Measurements from ENCODE around the gene UBE2V1.
"Not testable (repeated sequence)": the region's sequence is repeated elsewhere in the genome, so short reads cannot be mapped to it uniquely, and the experiment has no call there.

UBE2V1 gene

GRCh38 chr20:50112512-50113419, at the start of gene UBE2V1:
UBE2V1 (minus strand) TSS chr20:50113150; CDS start chr20:50113128, 22 bp downstream.
- DNase-seq (ENCODE audit: low read depth) = peak; percentile 87

GRCh38 chr20:50161494-50161893, 48.5 kb upstream of the UBE2V1 start:
- DNase-seq (ENCODE audit: low read depth) = not testable (repeated sequence)

- peak; percentile 62 for DNase-seq (ENCODE audit: low read depth)
These were observed 40.8 kb upstream of the UBE2V1 start, which contains the start of gene PEDS1 for GRCh38 chr20:50153500-50154377. PEDS1 (minus strand) TSS chr20:50153723; CDS start chr20:50153637, 86 bp downstream.

GRCh38 chr20:50153153-50153499, 40.2 kb upstream of the UBE2V1 start:
- no peak for DNase-seq (ENCODE audit: low read depth)

GRCh38 chr20:50152394-50153152, 39.6 kb upstream of the UBE2V1 start:
- DNase-seq (ENCODE audit: low read depth) = no peak

GRCh38 chr20:50151034-50151743, 38.2 kb upstream of the UBE2V1 start:
- no peak for DNase-seq (ENCODE audit: low read depth)

- no peak for DNase-seq (ENCODE audit: low read depth)
These were observed 36.7 kb upstream of the UBE2V1 start for GRCh38 chr20:50149481-50150254.

- DNase-seq (ENCODE audit: low read depth) = peak; percentile 83
These were observed 34.0 kb upstream of the UBE2V1 start for GRCh38 chr20:50146732-50147662.

GRCh38 chr20:50146214-50146613, 33.3 kb upstream of the UBE2V1 start:
- no peak for DNase-seq (ENCODE audit: low read depth)

- DNase-seq (ENCODE audit: low read depth) = no peak
These were observed 32.6 kb upstream of the UBE2V1 start for GRCh38 chr20:50145566-50145965.

GRCh38 chr20:50144362-50144761, 31.4 kb upstream of the UBE2V1 start:
- DNase-seq (ENCODE audit: low read depth) = no peak

GRCh38 chr20:50142812-50143211, 29.9 kb upstream of the UBE2V1 start:
- DNase-seq (ENCODE audit: low read depth) = no peak

- no peak for DNase-seq (ENCODE audit: low read depth)
These were observed 29.0 kb upstream of the UBE2V1 start for GRCh38 chr20:50141811-50142561.

- no peak for DNase-seq (ENCODE audit: low read depth)
These were observed 28.2 kb upstream of the UBE2V1 start for GRCh38 chr20:50141018-50141675.

GRCh38 chr20:50140339-50140859, 27.4 kb upstream of the UBE2V1 start:
- DNase-seq (ENCODE audit: low read depth) = no peak

GRCh38 chr20:50138479-50139393, 25.8 kb upstream of the UBE2V1 start:
- DNase-seq (ENCODE audit: low read depth) = no peak

- no peak for DNase-seq (ENCODE audit: low read depth)
These were observed 25.1 kb upstream of the UBE2V1 start for GRCh38 chr20:50138120-50138478.
